Mammary epithelial cell (primary cell): ENCODE data around the gene COPA.

ENCODE experiments used
- CTCF ChIP-seq, 2 donors: IDR thresholded peaks in 1 of 2; conservative IDR thresholded peaks in 1 of 2; 2 replicates each; pipeline ENCODE4 v1.5.1; 2011 to 2012; ENCODE audit warnings: inconsistent platforms in 2 of 2, low read length in 2 of 2, mild to moderate bottlenecking in 2 of 2, control low read depth in 1 of 2, low read depth in 1 of 2; ENCODE audit not compliant: insufficient read depth in 1 of 2; ENCODE audit errors: extremely low read depth in 1 of 2
- EZH2 ChIP-seq: IDR thresholded peaks from 2 replicates; pipeline ENCODE4 v1.6.1; 2012; ENCODE audit warnings: low read length, inconsistent platforms, borderline replicate concordance

GRCh38 chr1:160369087-160369486 is 26.0 kb upstream of the COPA start:
- TF ChIP-seq CTCF (conservative IDR thresholded peaks at IDR 0.05 in 1 of 2, IDR thresholded peaks at IDR 0.05 in 1 of 2; ENCODE audit: extremely low read depth in 1 of 2, insufficient read depth in 1 of 2, low read depth in 1 of 2, low read length in 2 of 2) (no peak), EZH2 (no peak)
